GM12892 (cell line): Measurements from ENCODE around the gene USP14.

Experiments
- POLR2A ChIP-seq: IDR thresholded peaks from 2 replicates; pipeline ENCODE4 v1.6.1; 2011; ENCODE audit warnings: low read depth, low read length, control low read depth
- POLR2AphosphoS5 ChIP-seq: IDR thresholded peaks from 2 replicates; pipeline ENCODE4 v1.6.1; 2011; ENCODE audit warnings: low read depth, low read length, control low read depth

GRCh38 chr18:156514-157230 lies 1.7 kb upstream of the USP14 start:
- no peak for TF ChIP-seq POLR2AphosphoS5
- TF ChIP-seq POLR2A, result no peak
